Left colon (tissue), 2 donors: ENCODE results near the gene C1QA. TPM values are rescaled to one million over a fixed set of nuclear protein-coding genes. Genes with fewer than 3 reads are reported as not detected.

Experiments
- microRNA-seq, 2 donors: library from miRNA; unstranded; fragments of <30 nt; microRNA quantifications; one replicate each; pipeline versions ENCODE4 v1.1.0 to v1.2.0, GENCODE V29; 2020
- total RNA-seq, 2 donors: library from RNA; stranded (reverse); fragmentation: NEBNext Ultra II Directional; extraction: Animal tissue kit (Norgen Biotek cat#: 25700); gene quantifications; one replicate each; pipeline ENCODE4 v1.2.1, GENCODE V29; 2021
- donor health status: DM: no; HTN: no; CAD: no.
- donor health status: DM: yes; HTN: yes; CAD: no.

Gene C1QA
- total RNA-seq, 2 donors from 2014 or later: 22.8 to 129 TPM

Small RNA genes lying within 50 kb of the gene (microRNA-seq; reads per million reads assigned to microRNA genes)
- 0 reads per million in 2 donors for gene MIR6127

Other genes with a start within 250 kb of the C1QA start
- 10 to 100 TPM; 12.7 to 14.0 TPM for gene ZBTB40, start 184.8 kb upstream of the C1QA start, total RNA-seq
- not detected for gene EPHA8, start 73.1 kb upstream of the C1QA start, total RNA-seq
- 100 to 1,000 TPM in 1 of 2 donors, 10 to 100 TPM in 1; 32.3 to 147 TPM for gene C1QC, start 7.0 kb downstream of the C1QA start, total RNA-seq
- gene C1QB, start 16.6 kb downstream of the C1QA start, total RNA-seq: 100 to 1,000 TPM in 1 of 2 donors, 10 to 100 TPM in 1; 32.5 to 150 TPM
- gene EPHB2, start 74.2 kb downstream of the C1QA start, total RNA-seq: 10 to 100 TPM; 43.3 to 72.8 TPM